Measurements from ENCODE around the gene STK10.

STK10 gene

DNA sequence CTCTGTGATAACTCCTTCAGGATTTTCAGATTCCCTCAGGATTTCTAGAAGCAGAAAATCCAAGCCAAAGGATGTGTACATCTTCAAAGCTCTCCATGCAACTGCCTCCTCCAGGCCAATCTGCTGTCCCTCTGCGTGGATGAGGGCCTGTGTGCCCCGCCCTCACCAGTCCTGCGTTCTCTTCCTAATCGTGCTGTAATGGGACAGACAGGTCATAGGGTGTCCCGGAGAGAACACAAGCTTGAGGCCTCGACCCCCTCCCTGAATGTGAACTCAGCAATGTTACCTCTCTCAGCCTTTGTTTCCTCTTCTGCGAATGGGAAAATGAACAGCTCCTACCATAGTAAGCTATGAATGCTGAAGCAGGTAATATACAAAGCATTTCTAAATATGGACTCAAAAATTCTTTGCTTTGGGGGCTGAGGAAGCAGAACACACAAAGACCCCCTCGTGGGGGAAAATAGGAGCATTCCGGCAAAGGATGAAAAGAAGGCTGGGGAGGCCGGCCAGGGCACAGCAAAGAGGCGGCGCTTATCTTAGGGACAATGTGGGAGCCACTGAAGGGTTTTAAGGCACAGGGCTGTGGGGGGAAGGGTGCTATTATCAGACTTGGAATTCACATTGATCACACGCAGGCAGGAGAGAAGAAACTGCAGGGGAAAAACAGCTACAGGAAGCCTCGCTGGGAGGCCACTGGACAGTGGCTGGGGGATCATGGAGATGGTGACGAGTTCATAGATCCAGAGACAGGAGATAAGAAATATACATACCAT lies 124.4 kb downstream of the STK10 start:
- no peak overlapping the region for H3K27ac ChIP-seq (ENCODE audit: insufficient read depth, low read length, poor library complexity, severe bottlenecking)
- no peaks in the 10 kb centered on the region for H3K27me3 ChIP-seq (replicated peaks; ENCODE audit: control insufficient read depth, insufficient read depth, low read length, poor library complexity, severe bottlenecking)
- H3K36me3 ChIP-seq (ENCODE audit: control insufficient read depth, insufficient read depth, low read length) = peaks cover 62% of the 10 kb centered on the region
- no peak for DNase-seq
- H3K9me3 ChIP-seq (ENCODE audit: control insufficient read depth, low read length) = no peaks in the 10 kb centered on the region
- H3K4me1 ChIP-seq (ENCODE audit: control insufficient read depth, insufficient read depth, low read length, poor library complexity, severe bottlenecking) = peaks cover 25% of the 10 kb centered on the region
- no peak overlapping the region for H3K4me3 ChIP-seq (ENCODE audit: insufficient read depth, low read depth, low read length, poor library complexity, severe bottlenecking)

DNA sequence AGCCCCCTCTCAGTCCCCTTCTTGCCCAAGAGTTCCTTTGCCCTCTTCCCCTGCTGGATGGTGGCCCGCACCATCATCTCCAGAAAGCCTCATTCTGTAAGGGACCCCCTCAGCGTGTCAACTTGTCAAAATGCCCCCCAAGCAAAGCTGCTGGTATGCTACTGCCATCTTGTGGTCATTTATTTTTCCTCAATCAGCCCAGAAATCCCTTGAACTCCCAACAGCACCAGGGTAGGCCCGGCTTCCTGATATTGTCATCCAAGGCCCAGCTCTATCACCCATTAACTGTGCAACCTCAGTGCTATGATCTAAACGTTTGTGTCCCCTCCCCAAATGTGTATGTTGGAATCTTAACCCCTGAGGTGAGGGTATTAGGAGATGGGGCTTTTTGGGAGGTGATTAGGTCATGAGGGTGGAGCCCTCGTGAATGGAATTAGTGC lies 128.3 kb downstream of the STK10 start:
- Histone ChIP-seq H3K27me3 (replicated peaks; ENCODE audit: control insufficient read depth, insufficient read depth, low read length, poor library complexity, severe bottlenecking) (no peaks in the 10 kb centered on the region), H3K36me3 (ENCODE audit: control insufficient read depth, insufficient read depth, low read length) (peaks cover 90% of the 10 kb centered on the region), H3K27ac (ENCODE audit: insufficient read depth, low read length, poor library complexity, severe bottlenecking) (no peak overlapping the region), H3K9me3 (ENCODE audit: control insufficient read depth, low read length) (no peaks in the 10 kb centered on the region), H3K4me1 (ENCODE audit: control insufficient read depth, insufficient read depth, low read length, poor library complexity, severe bottlenecking) (no peaks in the 10 kb centered on the region), H3K4me3 (ENCODE audit: insufficient read depth, low read depth, low read length, poor library complexity, severe bottlenecking) (no peak overlapping the region)
- DNase-seq = no peak

- no peaks in the 10 kb centered on the region for H3K9me3 ChIP-seq (ENCODE audit: control insufficient read depth, low read length)
- peaks cover 90% of the 10 kb centered on the region for H3K36me3 ChIP-seq (ENCODE audit: control insufficient read depth, insufficient read depth, low read length)
- H3K4me3 ChIP-seq (ENCODE audit: insufficient read depth, low read depth, low read length, poor library complexity, severe bottlenecking) = no peak overlapping the region
- H3K27me3 ChIP-seq (replicated peaks; ENCODE audit: control insufficient read depth, insufficient read depth, low read length, poor library complexity, severe bottlenecking) = no peaks in the 10 kb centered on the region
- H3K4me1 ChIP-seq (ENCODE audit: control insufficient read depth, insufficient read depth, low read length, poor library complexity, severe bottlenecking) = no peaks in the 10 kb centered on the region
- no peak for DNase-seq
- H3K27ac ChIP-seq (ENCODE audit: insufficient read depth, low read length, poor library complexity, severe bottlenecking) = no peak overlapping the region
These were observed 129.9 kb downstream of the STK10 start for GRCh38 chr5:172058088-172058487.

- H3K27ac ChIP-seq (ENCODE audit: insufficient read depth, low read length, poor library complexity, severe bottlenecking) = no peak overlapping the region
These were observed 132.0 kb downstream of the STK10 start for GRCh38 chr5:172055996-172056395.

DNA sequence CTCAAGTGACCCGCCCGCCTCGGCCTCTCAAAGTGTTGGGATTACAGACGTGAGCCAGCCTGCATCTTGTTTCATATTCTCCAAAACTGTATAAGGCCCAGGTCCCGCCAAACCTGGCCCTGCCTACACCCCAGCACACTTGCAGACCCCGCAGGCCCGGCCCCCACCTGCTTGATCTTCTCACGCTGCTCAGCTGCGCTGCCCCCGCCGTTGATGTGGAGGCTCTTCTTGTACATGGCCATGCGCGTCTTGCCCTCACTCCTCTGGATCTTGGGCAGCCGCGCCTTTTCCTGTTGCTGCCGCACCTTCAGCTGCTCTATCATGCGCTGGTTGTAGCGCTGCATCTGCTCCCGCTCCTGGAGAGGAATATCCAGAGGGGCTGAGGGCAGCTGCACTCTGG lies 132.6 kb downstream of the STK10 start:
- Histone ChIP-seq H3K36me3 (ENCODE audit: control insufficient read depth, insufficient read depth, low read length) (peaks cover 93% of the 10 kb centered on the region), H3K4me3 (ENCODE audit: insufficient read depth, low read depth, low read length, poor library complexity, severe bottlenecking) (no peak overlapping the region), H3K27ac (ENCODE audit: insufficient read depth, low read length, poor library complexity, severe bottlenecking) (no peak overlapping the region), H3K27me3 (replicated peaks; ENCODE audit: control insufficient read depth, insufficient read depth, low read length, poor library complexity, severe bottlenecking) (no peaks in the 10 kb centered on the region), H3K9me3 (ENCODE audit: control insufficient read depth, low read length) (no peaks in the 10 kb centered on the region), H3K4me1 (ENCODE audit: control insufficient read depth, insufficient read depth, low read length, poor library complexity, severe bottlenecking) (no peaks in the 10 kb centered on the region)
- DNase-seq = no peak

More at GRCh38 chr5:172055996-172056395, 132.0 kb downstream of the STK10 start:
- Histone ChIP-seq H3K9me3 (ENCODE audit: control insufficient read depth, low read length) (no peaks in the 10 kb centered on the region), H3K36me3 (ENCODE audit: control insufficient read depth, insufficient read depth, low read length) (peaks cover 93% of the 10 kb centered on the region), H3K4me1 (ENCODE audit: control insufficient read depth, insufficient read depth, low read length, poor library complexity, severe bottlenecking) (no peaks in the 10 kb centered on the region), H3K4me3 (ENCODE audit: insufficient read depth, low read depth, low read length, poor library complexity, severe bottlenecking) (no peak overlapping the region), H3K27me3 (replicated peaks; ENCODE audit: control insufficient read depth, insufficient read depth, low read length, poor library complexity, severe bottlenecking) (no peaks in the 10 kb centered on the region)
- DNase-seq = no peak

DNA sequence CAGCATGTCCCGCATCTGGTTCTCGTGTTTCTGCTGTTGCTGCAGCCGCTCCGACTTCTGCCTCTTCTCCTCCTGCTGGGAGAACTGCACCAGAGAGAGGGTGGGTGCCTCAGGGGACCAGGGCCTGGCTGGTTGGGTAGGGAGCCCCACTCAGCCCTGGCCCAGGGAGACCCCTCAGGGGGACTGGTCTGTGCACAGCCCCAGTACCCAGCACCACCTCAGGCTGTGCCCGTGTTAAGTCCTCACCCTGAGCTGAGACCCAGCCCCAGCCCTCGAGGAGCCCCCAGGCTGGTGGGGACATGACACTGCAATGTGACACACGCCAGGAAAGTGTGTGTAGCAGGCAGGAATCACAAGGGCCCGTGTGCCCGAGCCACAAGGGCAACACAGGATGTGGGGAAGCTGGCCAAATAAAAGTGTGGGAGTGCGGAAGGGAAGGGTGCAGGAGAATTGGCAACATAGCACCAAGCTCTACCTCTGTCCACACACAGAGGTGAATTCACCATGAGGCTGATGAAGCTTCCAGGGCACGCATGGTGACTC lies 133.3 kb downstream of the STK10 start:
- no peak for DNase-seq
- H3K27me3 ChIP-seq (replicated peaks; ENCODE audit: control insufficient read depth, insufficient read depth, low read length, poor library complexity, severe bottlenecking) = no peaks in the 10 kb centered on the region
- no peaks in the 10 kb centered on the region for H3K9me3 ChIP-seq (ENCODE audit: control insufficient read depth, low read length)
- H3K27ac ChIP-seq (ENCODE audit: insufficient read depth, low read length, poor library complexity, severe bottlenecking) = no peak overlapping the region
- no peaks in the 10 kb centered on the region for H3K4me1 ChIP-seq (ENCODE audit: control insufficient read depth, insufficient read depth, low read length, poor library complexity, severe bottlenecking)
- peaks cover 92% of the 10 kb centered on the region for H3K36me3 ChIP-seq (ENCODE audit: control insufficient read depth, insufficient read depth, low read length)
- no peak overlapping the region for H3K4me3 ChIP-seq (ENCODE audit: insufficient read depth, low read depth, low read length, poor library complexity, severe bottlenecking)

DNA sequence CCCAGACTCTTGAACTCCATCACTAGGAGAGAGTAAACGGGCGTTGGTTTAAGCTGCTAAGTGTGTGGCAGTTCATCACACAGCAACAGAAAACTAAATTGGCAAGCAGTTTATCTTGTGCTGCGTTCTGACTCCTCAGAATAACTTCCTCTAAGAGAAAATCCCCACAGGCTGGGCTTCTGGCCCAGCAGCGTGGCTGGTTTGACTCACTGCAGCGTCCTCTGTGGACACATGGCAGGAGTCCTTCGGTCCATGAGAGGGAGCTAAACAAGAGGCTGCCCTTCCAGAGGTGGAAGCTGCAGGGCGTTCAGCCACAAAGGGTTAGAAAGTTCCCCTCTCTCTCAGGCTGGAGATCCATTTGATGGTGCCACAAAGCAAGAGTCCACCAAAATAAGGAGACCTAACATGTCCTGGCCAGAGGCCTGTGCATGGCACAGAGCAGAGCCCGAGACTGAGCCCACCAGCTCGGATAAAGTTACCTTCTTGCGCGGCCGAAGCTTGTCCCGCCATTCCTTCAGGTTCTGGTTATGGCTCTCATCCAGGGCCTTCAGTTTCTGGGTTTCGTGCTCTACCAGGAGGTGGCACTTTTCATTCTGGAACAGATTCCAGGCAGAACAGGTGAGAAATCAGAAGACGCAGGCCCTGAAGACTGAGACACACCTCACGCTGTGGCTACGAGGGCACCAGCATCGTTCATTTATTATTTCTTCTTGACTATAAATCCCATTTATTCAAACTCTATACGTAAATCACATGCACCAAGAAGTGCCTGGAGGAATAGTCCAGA lies 135.4 kb downstream of the STK10 start:
- DNase-seq = no peak
- Histone ChIP-seq H3K36me3 (ENCODE audit: control insufficient read depth, insufficient read depth, low read length) (peaks cover 95% of the 10 kb centered on the region), H3K27ac (ENCODE audit: insufficient read depth, low read length, poor library complexity, severe bottlenecking) (no peak overlapping the region), H3K4me3 (ENCODE audit: insufficient read depth, low read depth, low read length, poor library complexity, severe bottlenecking) (no peak overlapping the region), H3K4me1 (ENCODE audit: control insufficient read depth, insufficient read depth, low read length, poor library complexity, severe bottlenecking) (no peaks in the 10 kb centered on the region), H3K9me3 (ENCODE audit: control insufficient read depth, low read length) (no peaks in the 10 kb centered on the region), H3K27me3 (replicated peaks; ENCODE audit: control insufficient read depth, insufficient read depth, low read length, poor library complexity, severe bottlenecking) (no peaks in the 10 kb centered on the region)

DNA sequence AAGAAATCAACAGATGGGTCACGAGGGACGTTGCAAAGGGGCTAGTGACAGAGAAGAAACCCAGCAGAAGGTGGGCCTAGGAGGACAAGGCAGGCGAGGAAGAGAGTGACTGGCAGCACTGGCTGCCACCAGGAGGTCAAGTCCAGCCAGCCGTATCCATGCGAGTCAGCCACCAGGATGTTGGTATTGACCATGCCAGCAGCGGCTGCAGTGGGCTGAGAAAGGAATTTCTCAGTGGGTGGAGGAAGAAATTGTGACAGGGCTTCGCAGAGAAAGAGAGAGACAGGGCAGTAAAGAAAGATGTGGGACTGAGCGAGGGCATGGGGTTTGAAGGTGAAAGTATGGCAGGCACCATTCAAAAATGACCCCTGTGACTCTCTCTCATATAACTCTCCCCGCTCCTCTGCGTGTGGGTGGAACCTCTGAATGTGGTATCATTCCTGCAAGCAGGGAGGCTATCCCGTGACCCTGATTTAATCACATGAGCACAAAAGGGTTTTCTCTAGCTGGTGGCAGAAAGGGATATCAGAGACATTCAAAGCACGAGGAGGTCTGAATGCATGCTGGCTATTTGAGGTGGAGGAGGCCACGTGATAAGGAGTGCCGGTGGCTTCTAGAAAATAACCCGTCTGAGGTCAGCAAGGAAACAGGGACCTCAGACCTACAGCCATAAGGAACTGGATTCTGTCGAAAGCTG lies 136.2 kb downstream of the STK10 start:
- no peak for DNase-seq
- Histone ChIP-seq H3K27me3 (replicated peaks; ENCODE audit: control insufficient read depth, insufficient read depth, low read length, poor library complexity, severe bottlenecking) (no peaks in the 10 kb centered on the region), H3K9me3 (ENCODE audit: control insufficient read depth, low read length) (no peaks in the 10 kb centered on the region), H3K36me3 (ENCODE audit: control insufficient read depth, insufficient read depth, low read length) (peaks cover 93% of the 10 kb centered on the region), H3K4me1 (ENCODE audit: control insufficient read depth, insufficient read depth, low read length, poor library complexity, severe bottlenecking) (no peaks in the 10 kb centered on the region), H3K27ac (ENCODE audit: insufficient read depth, low read length, poor library complexity, severe bottlenecking) (no peak overlapping the region), H3K4me3 (ENCODE audit: insufficient read depth, low read depth, low read length, poor library complexity, severe bottlenecking) (no peak overlapping the region)

- no peaks in the 10 kb centered on the region for H3K4me1 ChIP-seq (ENCODE audit: control insufficient read depth, insufficient read depth, low read length, poor library complexity, severe bottlenecking)
- no peaks in the 10 kb centered on the region for H3K27me3 ChIP-seq (replicated peaks; ENCODE audit: control insufficient read depth, insufficient read depth, low read length, poor library complexity, severe bottlenecking)
- no peak overlapping the region for H3K27ac ChIP-seq (ENCODE audit: insufficient read depth, low read length, poor library complexity, severe bottlenecking)
- no peak overlapping the region for H3K4me3 ChIP-seq (ENCODE audit: insufficient read depth, low read depth, low read length, poor library complexity, severe bottlenecking)
- H3K36me3 ChIP-seq (ENCODE audit: control insufficient read depth, insufficient read depth, low read length) = peaks cover 92% of the 10 kb centered on the region
- DNase-seq = no peak
- no peaks in the 10 kb centered on the region for H3K9me3 ChIP-seq (ENCODE audit: control insufficient read depth, low read length)
These were observed 137.9 kb downstream of the STK10 start for GRCh38 chr5:172050080-172050479.
